EH (cell line): ENCODE results near the gene ZCRB1.

Source experiments
- DNase-seq: peaks from one replicate; pipeline ENCODE4 v3.0.0-alpha.2; 2015; ENCODE audit warnings: low read depth

The ZCRB1 gene

DNA sequence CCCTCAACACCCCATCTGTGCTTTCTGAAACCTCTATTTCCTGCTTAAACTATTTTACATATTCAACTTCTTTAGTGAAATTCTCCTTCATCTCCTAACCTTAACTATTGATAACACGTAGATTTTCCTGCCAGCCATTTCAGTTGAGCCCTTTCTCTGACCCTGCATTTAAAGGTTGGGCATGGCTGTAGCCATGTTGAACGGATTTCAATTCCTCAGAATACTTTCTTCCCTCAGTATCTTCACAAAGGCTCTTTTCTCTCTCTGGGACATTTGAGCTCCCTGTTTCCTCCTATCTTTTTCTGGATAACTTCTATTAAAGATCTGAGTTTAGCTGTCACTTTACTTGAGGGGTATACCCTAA, 1.3 kb upstream of the ZCRB1 start:
- no peak for DNase-seq

DNA sequence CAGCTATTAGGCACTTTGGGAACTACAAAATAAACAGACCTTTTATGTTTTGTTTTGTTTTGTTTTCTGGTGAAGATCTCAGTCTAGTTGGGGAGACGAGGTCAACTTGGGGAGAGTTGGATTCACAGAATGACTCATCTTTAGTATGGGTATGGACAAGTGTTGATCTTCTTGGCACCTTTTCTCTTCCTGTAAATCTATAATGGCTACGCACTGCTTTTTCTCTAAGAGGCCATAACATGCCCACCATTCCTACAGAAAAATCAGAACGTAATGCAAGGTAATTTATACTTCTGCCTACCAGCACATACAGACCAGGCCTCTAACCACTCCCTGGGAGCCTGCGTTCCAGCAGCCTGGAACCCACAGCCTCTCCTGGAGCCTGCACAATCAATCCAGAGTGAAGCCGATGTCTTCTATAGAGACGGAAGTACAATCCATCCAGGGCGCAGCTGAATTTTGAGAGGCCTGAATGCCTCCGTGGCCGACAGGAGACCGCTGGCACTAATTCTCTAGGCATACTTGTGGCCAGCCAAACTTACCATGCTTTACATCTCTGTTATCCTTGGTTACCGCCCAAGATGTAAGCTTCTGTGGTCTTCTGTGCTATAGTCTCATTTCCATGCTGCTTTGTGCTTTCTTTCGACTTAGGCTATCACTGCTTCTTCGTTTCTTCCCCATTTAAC, 790 bp upstream of the ZCRB1 start:
- peak; percentile 44 for DNase-seq

DNA sequence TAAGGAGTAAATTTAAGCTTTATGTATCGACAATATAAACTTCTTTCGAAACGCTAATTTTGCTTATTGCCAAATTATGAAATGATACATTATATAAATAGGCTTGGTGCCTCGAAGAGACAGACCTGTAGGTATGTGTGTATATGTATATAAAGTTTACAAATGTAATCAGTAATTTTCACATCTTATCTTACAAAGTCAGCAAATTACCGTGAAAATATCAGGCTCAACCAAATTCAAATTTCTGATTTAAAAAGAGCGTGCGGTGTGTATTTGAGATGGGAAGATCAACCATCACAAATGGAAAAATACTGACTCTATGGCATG, 605 bp downstream of the ZCRB1 start:
- DNase-seq, result no peak

DNA sequence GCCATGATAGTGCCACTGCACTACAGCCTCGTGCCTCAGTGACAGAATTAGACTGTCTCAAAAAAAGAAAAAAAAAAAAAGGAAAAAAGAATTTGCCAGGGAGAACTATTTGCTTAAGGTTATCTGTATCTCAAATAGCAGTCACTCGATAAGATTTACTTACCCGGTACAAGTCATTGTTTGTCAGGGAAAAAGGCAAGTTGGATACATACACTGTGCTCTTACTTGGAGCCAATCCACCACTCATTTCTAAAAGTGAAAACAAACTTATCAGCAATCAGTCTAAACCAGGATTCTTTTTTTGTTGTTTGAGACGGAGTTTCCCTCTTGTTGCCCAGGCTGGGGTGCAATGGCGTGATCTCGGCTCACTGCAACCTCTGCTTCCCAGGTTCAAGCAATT, 2.0 kb downstream of the ZCRB1 start:
- no peak for DNase-seq

DNA sequence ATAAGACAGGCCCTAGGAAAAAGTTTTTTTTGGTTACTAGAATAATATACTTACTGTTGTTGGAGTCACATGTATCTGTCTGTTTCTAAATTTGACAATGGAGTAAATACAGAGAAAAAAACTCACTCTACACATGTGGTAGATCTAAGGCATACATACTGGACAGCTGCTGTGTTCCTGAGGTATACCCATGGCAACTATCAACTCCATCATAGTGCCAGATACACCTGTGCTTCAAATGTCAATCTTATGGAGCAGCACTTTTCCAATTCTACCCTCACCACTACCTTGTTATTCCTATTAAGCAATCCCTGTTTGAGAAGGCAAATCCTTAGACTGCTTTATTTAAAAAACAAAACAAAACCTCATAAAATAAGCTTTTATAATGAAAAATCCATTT, 3.3 kb downstream of the ZCRB1 start:
- no peak for DNase-seq

DNA sequence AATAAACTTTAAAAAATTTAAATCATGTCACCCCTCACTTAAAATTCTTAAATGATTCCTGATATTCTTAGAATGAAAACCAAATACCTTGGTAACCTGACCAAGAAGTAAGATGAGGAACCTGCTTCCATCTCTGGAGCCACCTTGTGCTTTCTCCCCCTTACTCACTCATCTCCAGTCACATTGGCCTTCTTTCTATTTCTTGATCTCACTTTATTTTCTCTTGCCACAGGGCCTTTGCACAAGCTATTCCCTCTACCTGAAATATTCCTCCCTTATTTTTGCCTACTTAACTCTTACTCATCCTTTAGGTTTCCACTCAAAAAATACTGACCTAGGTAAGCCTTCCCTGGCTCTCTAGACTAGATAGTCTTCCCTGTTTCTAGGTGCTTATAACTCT, 5.1 kb downstream of the ZCRB1 start:
- no peak for DNase-seq

DNA sequence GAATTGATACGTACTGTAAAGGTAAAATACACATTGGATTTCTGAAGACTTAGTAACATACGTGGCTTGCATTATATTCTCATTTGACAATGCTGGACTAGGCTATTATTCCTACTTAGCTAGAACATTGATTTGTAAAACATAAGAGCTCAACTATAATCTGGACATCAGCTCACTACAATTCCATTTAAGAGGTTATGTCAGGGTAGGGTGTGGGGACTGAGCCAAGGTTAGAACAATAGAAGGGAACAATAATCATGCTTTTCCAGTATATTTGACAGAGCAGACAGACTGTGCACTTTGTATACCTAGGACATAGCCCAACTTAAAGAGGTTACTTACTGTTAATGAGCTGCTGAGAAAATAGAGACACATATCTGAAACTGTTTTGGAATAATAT, 10.8 kb downstream of the ZCRB1 start:
- no peak for DNase-seq

DNA sequence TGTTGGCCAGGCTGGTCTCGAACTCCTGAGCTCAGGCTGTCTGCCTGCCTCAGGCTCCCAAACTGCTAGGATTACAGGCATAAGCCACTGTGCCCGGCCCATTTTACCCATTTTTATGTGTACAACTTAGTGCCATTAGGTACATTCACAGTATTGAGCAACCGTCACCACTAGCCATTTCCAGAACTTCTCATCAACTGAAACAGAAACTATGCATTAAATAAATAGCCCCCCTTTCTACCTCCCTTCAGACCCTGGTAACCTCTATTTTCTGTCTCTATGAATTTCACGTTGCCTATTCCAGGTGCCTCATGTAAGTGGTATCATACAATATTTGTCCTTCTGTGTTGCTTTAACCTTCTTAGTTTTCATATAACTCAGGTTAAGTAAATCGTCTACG, 15.9 kb downstream of the ZCRB1 start:
- no peak for DNase-seq

DNA sequence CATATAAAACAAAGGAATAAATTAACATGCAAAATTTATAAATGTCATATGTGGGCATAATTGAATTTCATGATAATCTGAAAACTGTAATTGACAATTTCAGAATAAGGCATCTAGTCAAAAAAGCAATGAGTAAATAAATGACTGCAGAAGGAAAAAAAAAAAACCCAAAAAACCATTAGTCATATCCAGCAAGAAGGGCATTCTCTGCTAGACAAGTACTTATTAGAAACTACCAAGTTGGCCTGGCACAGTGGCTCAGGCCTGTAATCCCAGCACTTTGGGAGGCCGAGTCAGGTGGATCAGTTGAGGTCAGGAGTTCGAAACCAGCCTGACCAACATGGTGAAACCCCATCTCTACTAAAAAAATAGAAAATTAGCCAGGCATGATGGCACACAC, 17.5 kb downstream of the ZCRB1 start:
- DNase-seq, result no peak

DNA sequence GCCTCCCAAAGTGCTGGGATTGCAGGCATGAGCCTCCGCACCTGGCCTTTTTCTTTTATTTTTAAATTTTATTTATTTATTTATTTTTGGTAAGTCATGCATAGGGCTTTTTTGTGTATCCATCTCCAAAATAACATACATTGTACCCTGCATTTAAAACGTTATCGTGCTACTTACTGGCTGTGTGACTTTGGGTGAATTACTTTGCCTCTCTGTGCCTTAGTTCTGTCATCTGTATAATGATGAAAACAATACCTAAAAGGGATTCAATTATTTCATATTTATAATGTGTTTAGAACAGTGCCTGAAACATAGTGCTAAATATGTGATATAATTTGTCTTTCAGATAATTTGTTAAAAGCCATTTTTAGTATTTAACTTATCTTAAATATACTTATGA, 19.6 kb downstream of the ZCRB1 start:
- no peak for DNase-seq

DNA sequence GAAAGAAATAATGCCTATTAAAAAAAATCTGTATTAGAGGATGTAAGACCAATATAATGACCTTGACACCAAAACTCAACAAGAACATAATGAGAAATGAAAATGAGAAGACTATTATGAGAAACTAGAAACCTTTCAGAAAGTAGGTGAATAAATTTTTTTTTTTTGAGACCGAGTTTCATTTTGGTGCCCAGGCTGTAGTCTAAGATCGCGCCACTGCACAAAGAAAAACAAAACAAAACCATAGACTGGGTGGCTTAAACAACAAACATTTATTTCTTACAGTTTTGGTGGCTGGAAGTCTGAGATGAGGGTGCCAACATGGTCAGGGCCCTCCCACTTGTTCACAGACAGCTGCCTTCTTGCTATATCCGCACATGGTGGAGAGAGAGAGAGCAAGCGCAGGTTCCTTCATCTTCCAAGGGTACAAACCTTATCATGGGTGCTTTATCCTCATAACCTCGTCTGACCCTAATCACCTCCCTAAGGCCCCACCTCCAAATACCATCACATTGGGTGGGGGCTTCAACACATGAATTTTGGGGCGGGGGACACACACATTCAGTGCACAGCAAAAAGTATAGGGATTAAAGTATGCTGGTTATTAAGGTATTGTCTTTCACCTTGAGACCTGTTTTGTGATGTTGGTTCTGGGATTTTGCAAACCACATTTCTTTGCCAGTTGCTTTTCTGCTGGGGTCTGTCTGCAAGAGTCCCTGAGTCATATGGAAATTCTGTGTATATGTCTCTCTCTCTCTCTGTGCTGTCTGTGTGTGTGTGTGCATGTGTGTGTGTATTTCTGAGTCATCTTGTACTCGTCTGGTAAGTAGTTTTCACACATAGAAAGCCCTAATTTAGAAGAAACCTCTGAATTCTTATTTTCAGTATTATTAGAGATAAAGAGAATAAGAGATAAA, 26.2 kb downstream of the ZCRB1 start:
- peak; percentile 34 for DNase-seq

DNA sequence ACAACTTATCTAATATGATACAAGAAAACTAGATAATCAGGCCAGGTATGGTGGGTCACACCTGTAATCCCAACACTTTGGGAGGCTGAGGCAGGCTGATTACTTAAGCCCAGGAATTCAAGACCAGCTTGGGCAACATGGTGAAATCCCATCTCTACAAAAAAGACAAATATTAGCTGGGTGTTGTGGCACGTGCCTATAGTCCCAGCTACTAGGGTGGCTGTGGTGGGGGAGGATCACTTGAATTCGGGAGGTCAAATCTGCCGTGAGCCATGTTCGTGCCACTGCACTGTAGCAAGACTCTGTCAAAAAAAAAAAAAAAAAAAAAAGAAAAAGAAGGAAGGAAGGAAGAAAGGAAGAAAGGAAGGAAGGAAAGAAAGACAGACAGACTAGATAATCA, 27.0 kb downstream of the ZCRB1 start:
- DNase-seq, result no peak

DNA sequence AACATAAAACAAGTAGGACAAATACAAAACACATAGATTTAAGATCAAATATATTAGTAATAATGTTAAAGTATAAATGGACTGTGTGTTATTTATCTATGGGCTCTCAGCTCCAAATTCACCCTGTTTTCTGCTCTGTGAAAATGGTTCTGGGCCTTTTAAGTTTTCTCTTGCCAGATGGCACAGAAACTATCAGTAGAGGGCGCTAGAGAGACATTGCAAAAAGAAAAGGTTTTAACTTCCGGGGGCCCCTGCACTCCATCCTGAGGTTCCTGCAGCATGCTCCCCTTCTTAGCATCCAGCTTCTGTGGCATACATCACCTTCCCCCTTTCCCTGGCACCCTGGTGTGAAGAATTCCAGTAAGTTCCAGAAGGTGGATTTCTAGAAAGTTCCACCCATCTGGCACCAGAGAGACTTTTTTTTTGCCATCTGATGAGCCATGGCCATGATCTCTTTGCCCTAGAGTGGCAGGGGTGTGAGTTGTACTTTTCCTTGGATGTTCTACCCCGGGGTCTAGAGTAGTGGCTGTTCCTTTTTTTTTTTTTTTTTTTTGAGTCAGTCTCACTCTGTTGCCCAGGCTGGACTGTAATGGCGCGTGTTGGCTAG, 29.3 kb downstream of the ZCRB1 start:
- peak; percentile 3 for DNase-seq

DNA sequence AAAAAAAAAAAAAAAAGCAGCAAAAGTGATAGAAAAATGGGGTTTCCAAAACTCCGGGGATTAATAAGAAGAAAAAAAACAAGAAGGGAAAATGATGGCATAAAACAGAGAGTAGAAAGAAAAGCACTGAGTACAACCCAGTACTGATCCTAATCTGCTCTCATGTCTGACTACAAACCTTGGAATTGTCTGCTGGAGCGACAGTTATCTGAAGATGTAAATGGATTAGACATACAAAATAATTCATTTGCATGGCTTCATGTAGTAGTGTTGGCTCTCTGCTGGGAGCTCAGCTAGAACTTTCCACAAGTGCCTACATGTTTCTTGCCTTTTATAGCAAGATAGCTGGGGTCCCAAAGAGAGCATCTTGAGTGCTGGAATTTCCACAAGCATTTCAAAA, 34.2 kb downstream of the ZCRB1 start:
- DNase-seq, result no peak

DNA sequence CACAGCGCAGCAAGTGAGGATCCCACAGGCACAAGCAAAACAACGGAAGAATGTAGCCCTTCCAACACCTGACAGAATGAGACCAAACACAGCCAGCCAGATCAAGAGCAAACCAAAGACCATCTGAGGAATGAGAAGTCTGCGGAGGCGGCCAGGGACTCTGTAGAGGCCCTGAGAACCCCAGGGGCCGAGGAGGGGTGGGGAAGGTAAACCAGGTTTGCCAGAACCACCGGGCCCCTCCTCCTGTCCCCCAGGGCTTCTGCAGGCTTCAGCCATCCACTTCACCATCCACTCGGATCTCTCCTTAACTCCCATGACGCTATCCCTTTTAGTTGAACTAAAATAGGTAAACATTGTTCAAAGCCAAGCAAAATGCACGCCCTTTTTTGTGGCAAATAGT, 37.4 kb downstream of the ZCRB1 start:
- no peak for DNase-seq

DNA sequence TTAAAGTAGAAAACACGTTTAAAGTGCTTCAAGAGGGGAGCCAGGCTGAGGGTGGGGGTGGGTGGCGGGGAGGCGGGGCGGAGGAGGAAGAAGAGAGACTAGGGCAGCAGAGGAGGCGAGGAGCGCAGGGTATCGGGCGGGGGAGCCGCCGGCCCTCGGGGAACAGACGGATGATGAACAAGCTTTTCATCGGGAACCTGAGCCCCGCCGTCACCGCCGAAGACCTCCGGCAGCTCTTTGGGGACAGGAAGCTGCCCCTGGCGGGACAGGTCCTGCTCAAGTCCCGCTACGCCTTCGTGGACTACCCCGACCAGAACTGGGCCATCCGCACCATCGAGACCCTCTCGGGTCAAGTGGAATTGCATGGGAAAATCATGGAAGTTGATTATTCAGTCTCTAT, 39.2 kb downstream of the ZCRB1 start:
- no peak for DNase-seq

DNA sequence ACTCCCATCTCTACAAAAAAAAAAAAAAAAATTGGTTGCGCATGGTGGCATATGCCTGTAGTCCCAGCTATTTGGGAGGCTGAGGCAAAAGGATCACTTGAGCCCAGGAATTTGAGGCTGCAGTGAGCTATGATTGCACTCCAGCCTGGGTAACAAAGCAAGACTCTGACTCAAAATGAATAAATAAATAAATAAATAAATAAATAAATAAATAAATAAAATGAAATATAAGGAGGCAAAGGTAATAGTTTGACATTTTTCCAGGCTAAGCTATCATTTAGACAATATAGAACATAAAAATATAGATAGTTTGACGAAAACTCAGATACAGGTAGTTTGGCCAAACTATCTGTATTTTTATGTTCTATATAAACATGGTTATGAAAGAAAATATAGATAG, 40.5 kb downstream of the ZCRB1 start:
- DNase-seq, result no peak

DNA sequence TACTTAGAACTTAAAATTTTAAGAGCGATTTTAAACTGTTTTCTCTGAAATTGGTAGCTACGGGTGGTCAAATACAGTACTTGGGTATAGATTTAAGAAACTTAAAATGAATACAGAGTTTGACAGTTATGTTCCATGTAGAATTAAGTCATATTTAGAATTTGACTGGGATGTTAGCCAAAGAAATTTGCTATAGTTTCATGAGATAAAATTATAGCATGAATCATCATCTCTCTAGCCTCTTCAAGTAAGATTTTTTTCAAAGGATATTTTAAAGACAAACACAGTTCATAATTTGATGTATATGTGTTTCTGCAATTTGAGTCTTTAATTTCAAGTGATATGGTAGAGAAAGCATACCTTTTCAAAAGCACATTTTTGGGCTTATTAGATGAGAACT, 41.0 kb downstream of the ZCRB1 start:
- DNase-seq, result no peak

DNA sequence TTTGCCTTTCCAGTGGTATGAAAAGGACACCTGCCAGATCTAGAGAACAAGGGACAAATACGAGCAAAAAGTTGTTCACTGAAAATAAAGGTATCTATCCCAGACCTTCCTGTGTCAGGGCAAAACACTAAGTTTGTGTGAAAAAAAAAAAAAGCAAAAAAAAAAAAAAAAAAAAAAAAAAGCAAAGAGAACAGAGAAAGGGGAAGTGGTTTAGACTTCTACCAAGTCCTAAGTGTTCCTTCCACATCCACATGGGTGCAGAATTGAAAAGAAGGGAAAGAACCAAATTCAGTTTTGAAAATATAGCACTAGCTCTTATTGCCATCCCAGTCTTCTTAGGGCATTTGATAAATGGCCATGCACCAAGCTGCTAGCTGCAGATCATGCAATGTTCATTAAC, 41.7 kb downstream of the ZCRB1 start:
- no peak for DNase-seq

DNA sequence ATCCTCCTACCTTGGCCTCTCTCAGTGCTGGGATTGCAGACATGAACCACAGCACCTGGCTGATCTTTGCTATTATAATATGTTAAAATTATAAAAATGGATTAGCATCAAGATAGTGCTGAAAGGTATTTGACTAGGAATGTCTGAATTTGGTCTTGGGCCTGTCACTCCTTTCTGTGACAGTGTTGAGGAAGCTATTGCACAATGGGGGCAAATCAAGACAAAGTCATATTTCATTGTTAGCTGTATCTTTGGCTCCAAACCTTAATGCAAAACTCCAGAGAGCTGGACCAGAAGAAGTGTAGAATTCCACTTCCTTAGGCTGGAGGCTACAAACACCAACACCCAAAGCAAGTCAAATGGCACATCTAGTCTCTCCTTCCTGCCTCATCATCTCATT, 42.2 kb downstream of the ZCRB1 start:
- DNase-seq, result no peak

DNA sequence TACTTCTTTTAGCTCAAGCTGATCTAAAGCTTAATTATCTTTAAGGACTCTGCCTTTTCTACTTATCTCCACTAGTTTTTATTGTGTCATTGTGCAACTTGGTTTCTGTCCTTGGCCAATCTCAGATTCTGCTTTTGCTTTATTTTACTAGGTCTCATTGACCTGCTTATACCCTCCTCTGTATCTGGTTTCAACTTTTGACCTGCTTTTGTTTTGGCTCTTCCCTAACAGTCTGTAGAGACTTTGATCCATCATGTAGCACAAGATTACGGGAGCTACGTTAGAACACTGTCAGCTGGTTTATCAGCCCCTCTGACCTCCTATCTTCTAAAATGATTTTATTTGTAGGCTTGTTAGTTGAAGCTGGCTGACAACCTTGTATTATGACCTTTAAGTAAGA, 43.6 kb downstream of the ZCRB1 start:
- no peak for DNase-seq

DNA sequence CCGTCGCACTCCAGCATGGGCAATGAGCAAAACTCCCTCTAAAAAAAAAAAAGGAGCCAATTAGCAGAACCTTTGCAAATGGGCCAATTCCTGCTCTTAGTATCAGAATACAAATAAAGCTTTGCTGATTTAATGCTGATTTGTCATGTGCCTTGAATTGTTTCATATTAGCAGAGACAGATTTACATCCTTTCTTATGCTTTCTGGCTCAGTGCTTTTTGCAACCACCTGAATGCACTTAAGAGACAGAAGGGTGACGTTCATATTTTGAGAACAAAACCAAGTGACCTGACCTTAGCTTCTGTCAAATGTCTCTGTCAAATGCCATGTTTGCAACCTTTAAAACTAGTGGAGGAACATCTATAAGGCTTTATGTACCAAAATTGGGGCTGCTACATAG, 44.0 kb downstream of the ZCRB1 start:
- DNase-seq, result no peak

DNA sequence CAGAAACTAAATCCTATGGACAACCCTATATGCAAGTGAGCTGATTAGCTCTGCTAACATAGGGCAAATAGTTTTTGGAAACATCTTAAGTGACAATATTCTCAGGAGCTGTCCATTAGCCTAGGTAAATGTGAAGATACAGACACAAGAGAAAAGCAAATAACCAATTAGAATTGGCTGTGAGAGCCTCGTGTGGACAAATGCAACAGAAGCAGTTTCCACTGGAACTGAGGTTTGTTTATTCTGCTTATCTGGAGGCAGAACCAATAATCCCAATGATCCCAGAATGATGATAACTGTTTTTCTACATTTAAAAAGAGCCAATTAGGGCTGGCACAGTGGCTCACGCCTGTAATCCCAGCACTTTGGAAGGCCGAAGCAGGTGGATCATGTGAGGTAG, 44.6 kb downstream of the ZCRB1 start:
- no peak for DNase-seq

DNA sequence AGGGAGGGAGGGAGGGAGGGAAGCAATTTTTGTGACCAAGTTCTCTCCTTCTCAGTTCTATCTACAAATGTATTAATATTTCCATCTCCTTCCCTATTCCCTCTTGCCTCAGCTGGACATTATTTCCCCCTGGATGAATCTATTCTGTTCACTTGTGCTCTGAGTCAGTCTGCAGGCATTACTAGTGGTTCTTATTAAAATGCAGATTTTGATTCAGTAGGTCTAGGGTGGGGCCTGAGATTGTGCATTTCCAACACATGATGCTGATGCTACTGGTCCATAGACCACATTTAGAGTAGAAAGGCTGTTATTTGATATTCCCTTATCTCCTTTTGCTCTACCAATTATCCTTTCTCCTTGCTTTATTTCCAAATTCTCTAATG, 47.8 kb downstream of the ZCRB1 start:
- no peak for DNase-seq
